HEK293 (cell line): Measurements from ENCODE around the gene NRIP2.

Experiments
- CTCF ChIA-PET: fragments of 350-600 bp; formaldehyde crosslinking; extraction: SDS; loops from one replicate; lab custom pipeline; 2021; ENCODE audit warnings: antibody characterized with exemption; lab: Yijun Ruan, JAX
- POLR2A ChIA-PET: fragments of 300-600 bp; formaldehyde crosslinking; extraction: SDS; loops from one replicate; lab custom pipeline; 2020; ENCODE audit warnings: antibody characterized with exemption, inconsistent platforms; lab: Yijun Ruan, JAX
- H3K27ac ChIP-seq: fragments of 200-500 bp; sonication (Bioruptor generic); 2 replicates; pipeline ENCODE4 v1.5.1; 2014; ENCODE audit warnings: low read depth, low read length, control low read depth, inconsistent platforms; ENCODE audit errors: extremely low read depth
- H3K36me3 ChIP-seq, 2 experiments: fragments of 200-500 bp in 1 of 2; sonication (Bioruptor generic) in 1 of 2; 1 replicate in 1 of 2; 2 replicates in 1 of 2; pipeline ENCODE4 v1.5.1; 2014 to 2017; ENCODE audit warnings: inconsistent platforms in 2 of 2, low read length in 2 of 2; ENCODE audit not compliant: control insufficient read depth in 2 of 2, insufficient read depth in 1 of 2
- H3K4me1 ChIP-seq: fragments of 200-500 bp; sonication (Bioruptor generic); 2 replicates; pipeline ENCODE4 v1.5.1; 2014; ENCODE audit warnings: mild to moderate bottlenecking, low read length, inconsistent platforms; ENCODE audit not compliant: control insufficient read depth, insufficient read depth
- H3K4me3 ChIP-seq: 2 replicates; pipeline ENCODE4 v1.5.1; 2011; ENCODE audit warnings: low read depth, mild to moderate bottlenecking, control low read depth, low read length, moderate library complexity
- H3K9me3 ChIP-seq: fragments of 200-500 bp; sonication (Bioruptor generic); 2 replicates; pipeline ENCODE4 v1.5.1; 2014; ENCODE audit warnings: low read depth, low read length, inconsistent platforms; ENCODE audit not compliant: control insufficient read depth, insufficient read depth
- GFI1B ChIP-seq: fragments of 450-650 bp; formaldehyde crosslinking; IDR thresholded peaks from 2 replicates; pipeline ENCODE4 v1.5.1; 2016; ENCODE audit warnings: missing biosample characterization, missing genetic modification characterization
- MEIS1 ChIP-seq: sonication (generic); formaldehyde crosslinking; IDR thresholded peaks from 2 replicates; pipeline ENCODE4 v1.8.1; 2022; ENCODE audit warnings: missing genetic modification reagents, mild to moderate bottlenecking, borderline replicate concordance
- MZF1 ChIP-seq: fragments of 450-650 bp; formaldehyde crosslinking; IDR thresholded peaks from 2 replicates; pipeline ENCODE4 v1.5.1; 2017; ENCODE audit warnings: missing biosample characterization, missing genetic modification characterization, borderline replicate concordance
- OSR2 ChIP-seq: fragments of 450-650 bp; formaldehyde crosslinking; IDR thresholded peaks from 2 replicates; pipeline ENCODE4 v1.5.1; 2016; ENCODE audit warnings: missing biosample characterization, missing genetic modification characterization
- SP3 ChIP-seq: fragments of 450-650 bp; formaldehyde crosslinking; IDR thresholded peaks from 2 replicates; pipeline ENCODE4 v1.5.1; 2016; ENCODE audit warnings: missing biosample characterization, missing genetic modification characterization
- YY2 ChIP-seq: fragments of 450-650 bp; formaldehyde crosslinking; IDR thresholded peaks from 2 replicates; pipeline ENCODE4 v1.5.1; 2016; ENCODE audit warnings: missing biosample characterization, missing genetic modification characterization
- ZFP41 ChIP-seq: fragments of 450-650 bp; formaldehyde crosslinking; IDR thresholded peaks from 2 replicates; pipeline ENCODE4 v1.5.1; 2016; ENCODE audit warnings: missing biosample characterization, missing genetic modification characterization, borderline replicate concordance
- ZNF292 ChIP-seq: fragments of 450-650 bp; formaldehyde crosslinking; IDR thresholded peaks from 2 replicates; pipeline ENCODE4 v1.5.1; 2016; ENCODE audit warnings: low read depth, missing biosample characterization, missing genetic modification characterization, borderline replicate concordance
- ZNF311 ChIP-seq: fragments of 450-650 bp; formaldehyde crosslinking; IDR thresholded peaks from 2 replicates; pipeline ENCODE4 v1.5.1; 2017; ENCODE audit warnings: missing biosample characterization, missing genetic modification characterization, borderline replicate concordance
- ZNF324 ChIP-seq: fragments of 450-650 bp; formaldehyde crosslinking; IDR thresholded peaks from 2 replicates; pipeline ENCODE4 v1.5.1; 2016; ENCODE audit warnings: missing biosample characterization, missing genetic modification characterization
- ZNF404 ChIP-seq: fragments of 450-650 bp; formaldehyde crosslinking; IDR thresholded peaks from 2 replicates; pipeline ENCODE4 v1.5.1; 2017; ENCODE audit warnings: missing biosample characterization, missing genetic modification characterization
- ZNF529 ChIP-seq: fragments of 450-650 bp; formaldehyde crosslinking; IDR thresholded peaks from 2 replicates; pipeline ENCODE4 v1.5.1; 2017; ENCODE audit warnings: missing genetic modification characterization, missing biosample characterization; ENCODE audit not compliant: insufficient replicate concordance
- ZNF544 ChIP-seq: fragments of 450-650 bp; formaldehyde crosslinking; IDR thresholded peaks from 2 replicates; pipeline ENCODE4 v1.5.0; 2017; ENCODE audit warnings: missing biosample characterization, missing genetic modification characterization
- ZNF561 ChIP-seq: fragments of 450-650 bp; IDR thresholded peaks from 2 replicates; pipeline ENCODE4 v1.5.1; 2018; ENCODE audit warnings: missing biosample characterization, missing genetic modification characterization, borderline replicate concordance
- ZNF624 ChIP-seq: fragments of 450-650 bp; formaldehyde crosslinking; IDR thresholded peaks from 2 replicates; pipeline ENCODE4 v1.5.1; 2017; ENCODE audit warnings: missing biosample characterization, missing genetic modification characterization
- ZNF776 ChIP-seq: fragments of 450-650 bp; formaldehyde crosslinking; IDR thresholded peaks from 2 replicates; pipeline ENCODE4 v1.5.0; 2017; ENCODE audit warnings: missing biosample characterization, missing genetic modification characterization, borderline replicate concordance
- ZNF792 ChIP-seq: fragments of 450-650 bp; formaldehyde crosslinking; IDR thresholded peaks from 2 replicates; pipeline ENCODE4 v1.5.1; 2016; ENCODE audit warnings: missing biosample characterization, missing genetic modification characterization
- ZSCAN16 ChIP-seq: fragments of 450-650 bp; formaldehyde crosslinking; IDR thresholded peaks from 2 replicates; pipeline ENCODE4 v1.5.1; 2016; ENCODE audit warnings: missing biosample characterization, missing genetic modification characterization
- TF ChIP-seq, protein P1 (sequence below): fragments of 450-650 bp; formaldehyde crosslinking; IDR thresholded peaks from 2 replicates; pipeline ENCODE4 v1.5.1; 2017; ENCODE audit warnings: missing biosample characterization, missing genetic modification characterization
- TF ChIP-seq, protein P2 (sequence below): fragments of 450-650 bp; formaldehyde crosslinking; IDR thresholded peaks from 2 replicates; pipeline ENCODE4 v1.5.1; 2016; ENCODE audit warnings: missing biosample characterization, missing genetic modification characterization
- TF ChIP-seq, protein P3 (sequence below): fragments of 450-650 bp; formaldehyde crosslinking; IDR thresholded peaks from 2 replicates; pipeline ENCODE4 v1.5.1; 2017; ENCODE audit warnings: missing biosample characterization, missing genetic modification characterization
- TF ChIP-seq, protein P4 (sequence below): sonication (generic); formaldehyde crosslinking; IDR thresholded peaks from 2 replicates; pipeline ENCODE4 v1.8.1; 2022; ENCODE audit warnings: mild to moderate bottlenecking, moderate library complexity, missing genetic modification reagents

NRIP2 gene

DNA sequence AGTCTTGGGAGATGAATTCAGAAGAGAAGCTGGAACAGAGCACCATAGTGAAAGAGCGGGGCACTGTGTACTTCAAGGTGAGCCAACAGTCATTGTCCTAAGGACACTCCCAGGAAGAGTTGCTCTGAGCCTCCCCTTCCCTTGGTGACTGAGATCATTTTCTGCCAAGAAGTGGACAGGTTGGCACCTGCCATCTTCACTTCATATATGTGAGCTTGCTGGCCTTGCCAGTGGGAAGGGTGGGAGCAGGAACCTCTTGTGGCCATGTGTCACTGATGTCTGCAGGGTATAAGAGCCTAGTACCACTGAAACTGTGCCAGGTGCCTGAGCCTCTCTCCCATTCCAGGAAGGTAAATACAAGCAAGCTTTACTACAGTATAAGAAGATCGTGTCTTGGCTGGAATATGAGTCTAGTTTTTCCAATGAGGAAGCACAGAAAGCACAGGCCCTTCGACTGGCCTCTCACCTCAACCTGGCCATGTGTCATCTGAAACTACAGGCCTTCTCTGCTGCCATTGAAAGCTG is 34.7 kb downstream of the NRIP2 start:
- TF ChIP-seq, protein P1, sequence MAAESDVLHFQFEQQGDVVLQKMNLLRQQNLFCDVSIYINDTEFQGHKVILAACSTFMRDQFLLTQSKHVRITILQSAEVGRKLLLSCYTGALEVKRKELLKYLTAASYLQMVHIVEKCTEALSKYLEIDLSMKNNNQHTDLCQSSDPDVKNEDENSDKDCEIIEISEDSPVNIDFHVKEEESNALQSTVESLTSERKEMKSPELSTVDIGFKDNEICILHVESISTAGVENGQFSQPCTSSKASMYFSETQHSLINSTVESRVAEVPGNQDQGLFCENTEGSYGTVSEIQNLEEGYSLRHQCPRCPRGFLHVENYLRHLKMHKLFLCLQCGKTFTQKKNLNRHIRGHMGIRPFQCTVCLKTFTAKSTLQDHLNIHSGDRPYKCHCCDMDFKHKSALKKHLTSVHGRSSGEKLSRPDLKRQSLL (tag by site-specific recombination) = no peak
- TF ChIP-seq MEIS1 (CRISPR knock-in tag) = no peak
- no peak for TF ChIP-seq SP3 (tag by site-specific recombination)
- H3K27ac ChIP-seq = no peak overlapping the region
- H3K4me3 ChIP-seq = no peak overlapping the region
- no peaks in the 10 kb centered on the region for H3K9me3 ChIP-seq
- CTCF ChIA-PET = interaction anchor here (1.1 to 2.0 kb wide), 3 partner anchors 14 to 45 kb away, joined by 3 to 6 read pairs (median 6); no protein-coding TSS in a partner anchor
- POLR2A ChIA-PET = no interaction called here
- peaks cover 57 to 92% of the 10 kb centered on the region in 2 experiments for H3K36me3 ChIP-seq
- peaks cover 3% of the 10 kb centered on the region; the same call in 1 of the 2 replicates for H3K4me1 ChIP-seq

DNA sequence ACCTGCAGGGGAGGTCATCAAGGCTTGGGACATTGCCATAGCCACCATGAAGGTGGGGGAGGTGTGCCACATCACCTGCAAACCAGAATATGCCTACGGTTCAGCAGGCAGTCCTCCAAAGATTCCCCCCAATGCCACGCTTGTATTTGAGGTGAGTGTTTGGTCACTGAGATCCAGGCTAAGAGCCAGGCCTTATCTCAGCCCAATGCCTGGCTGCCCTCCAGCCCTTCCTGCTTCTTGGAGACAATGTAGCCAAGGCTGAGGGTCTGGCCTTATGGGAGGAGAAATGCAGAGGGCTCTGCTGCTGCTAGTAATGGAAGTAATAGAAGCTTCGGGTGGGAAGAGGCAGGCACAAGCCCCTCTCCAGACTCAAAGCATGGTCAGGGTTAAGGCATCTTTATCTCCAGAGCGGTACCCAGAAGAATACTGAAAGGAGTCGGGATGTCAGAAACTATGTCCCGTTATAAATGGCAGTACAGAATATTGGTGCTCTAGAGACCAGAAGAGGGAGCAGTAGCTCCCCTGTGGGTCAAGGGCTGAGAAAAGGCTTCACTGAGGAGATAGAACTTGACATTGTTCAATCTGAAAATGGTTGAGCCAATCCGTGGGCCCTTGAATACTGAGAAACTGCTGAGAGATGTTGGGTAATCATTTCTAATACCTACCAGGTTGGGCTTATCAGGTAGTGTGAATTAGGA is 37.0 kb downstream of the NRIP2 start:
- H3K9me3 ChIP-seq = no peaks in the 10 kb centered on the region
- peaks cover 52 to 70% of the 10 kb centered on the region in 2 experiments for H3K36me3 ChIP-seq
- no peak overlapping the region; the same call in 1 of the 2 replicates for H3K27ac ChIP-seq
- peaks cover 3% of the 10 kb centered on the region; the same call in 1 of the 2 replicates for H3K4me1 ChIP-seq
- CTCF ChIA-PET = no interaction called here
- H3K4me3 ChIP-seq = no peak overlapping the region
- TF ChIP-seq ZNF292 (tag by site-specific recombination) = no peak
- no peak for TF ChIP-seq YY2 (tag by site-specific recombination)
- TF ChIP-seq, protein P1 (tag by site-specific recombination) = no peak
- no peak for TF ChIP-seq ZNF311 (tag by site-specific recombination)
- no peak for TF ChIP-seq ZNF624 (tag by site-specific recombination)
- TF ChIP-seq ZNF792 (tag by site-specific recombination) = no peak
- no peak for TF ChIP-seq ZNF544
- TF ChIP-seq ZNF529 (tag by site-specific recombination) = no peak
- TF ChIP-seq, protein P2, sequence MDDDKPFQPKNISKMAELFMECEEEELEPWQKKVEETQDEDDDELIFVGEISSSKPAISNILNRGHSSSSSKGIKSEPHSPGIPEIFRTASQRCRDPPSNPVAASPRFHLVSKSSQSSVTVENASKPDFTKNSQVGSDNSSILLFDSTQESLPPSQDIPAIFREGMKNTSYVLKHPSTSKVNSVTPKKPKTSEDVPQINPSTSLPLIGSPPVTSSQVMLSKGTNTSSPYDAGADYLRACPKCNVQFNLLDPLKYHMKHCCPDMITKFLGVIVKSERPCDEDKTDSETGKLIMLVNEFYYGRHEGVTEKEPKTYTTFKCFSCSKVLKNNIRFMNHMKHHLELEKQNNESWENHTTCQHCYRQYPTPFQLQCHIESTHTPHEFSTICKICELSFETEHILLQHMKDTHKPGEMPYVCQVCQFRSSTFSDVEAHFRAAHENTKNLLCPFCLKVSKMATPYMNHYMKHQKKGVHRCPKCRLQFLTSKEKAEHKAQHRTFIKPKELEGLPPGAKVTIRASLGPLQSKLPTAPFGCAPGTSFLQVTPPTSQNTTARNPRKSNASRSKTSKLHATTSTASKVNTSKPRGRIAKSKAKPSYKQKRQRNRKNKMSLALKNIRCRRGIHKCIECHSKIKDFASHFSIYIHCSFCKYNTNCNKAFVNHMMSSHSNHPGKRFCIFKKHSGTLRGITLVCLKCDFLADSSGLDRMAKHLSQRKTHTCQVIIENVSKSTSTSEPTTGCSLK (tag by site-specific recombination) = no peak
- no peak for TF ChIP-seq ZNF561 (tag by site-specific recombination)
- TF ChIP-seq OSR2 (tag by site-specific recombination) = no peak
- no peak for TF ChIP-seq ZSCAN16
- TF ChIP-seq ZNF404 (tag by site-specific recombination) = no peak
- no peak for TF ChIP-seq GFI1B (tag by site-specific recombination)
- TF ChIP-seq ZNF324 (tag by site-specific recombination) = no peak
- TF ChIP-seq ZFP41 (tag by site-specific recombination) = no peak
- TF ChIP-seq MZF1 (tag by site-specific recombination) = no peak
- TF ChIP-seq, protein P3, sequence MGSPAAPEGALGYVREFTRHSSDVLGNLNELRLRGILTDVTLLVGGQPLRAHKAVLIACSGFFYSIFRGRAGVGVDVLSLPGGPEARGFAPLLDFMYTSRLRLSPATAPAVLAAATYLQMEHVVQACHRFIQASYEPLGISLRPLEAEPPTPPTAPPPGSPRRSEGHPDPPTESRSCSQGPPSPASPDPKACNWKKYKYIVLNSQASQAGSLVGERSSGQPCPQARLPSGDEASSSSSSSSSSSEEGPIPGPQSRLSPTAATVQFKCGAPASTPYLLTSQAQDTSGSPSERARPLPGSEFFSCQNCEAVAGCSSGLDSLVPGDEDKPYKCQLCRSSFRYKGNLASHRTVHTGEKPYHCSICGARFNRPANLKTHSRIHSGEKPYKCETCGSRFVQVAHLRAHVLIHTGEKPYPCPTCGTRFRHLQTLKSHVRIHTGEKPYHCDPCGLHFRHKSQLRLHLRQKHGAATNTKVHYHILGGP (tag by site-specific recombination) = no peak
- no peak for TF ChIP-seq ZNF776 (tag by site-specific recombination)
- TF ChIP-seq, protein P4, sequence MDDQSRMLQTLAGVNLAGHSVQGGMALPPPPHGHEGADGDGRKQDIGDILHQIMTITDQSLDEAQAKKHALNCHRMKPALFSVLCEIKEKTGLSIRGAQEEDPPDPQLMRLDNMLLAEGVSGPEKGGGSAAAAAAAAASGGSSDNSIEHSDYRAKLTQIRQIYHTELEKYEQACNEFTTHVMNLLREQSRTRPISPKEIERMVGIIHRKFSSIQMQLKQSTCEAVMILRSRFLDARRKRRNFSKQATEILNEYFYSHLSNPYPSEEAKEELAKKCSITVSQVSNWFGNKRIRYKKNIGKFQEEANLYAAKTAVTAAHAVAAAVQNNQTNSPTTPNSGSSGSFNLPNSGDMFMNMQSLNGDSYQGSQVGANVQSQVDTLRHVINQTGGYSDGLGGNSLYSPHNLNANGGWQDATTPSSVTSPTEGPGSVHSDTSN (CRISPR knock-in tag) = no peak
- TF ChIP-seq, all 188 proteins: peak for 0
- POLR2A ChIA-PET = no interaction called here
